AG09309 (cell line): ENCODE data around the gene NRROS.
A peak's percentile ranks its signal among the peaks of the same experiment; 100 is the strongest.

Experiments
- DNase-seq: peaks from one replicate; pipeline ENCODE4 v3.0.0-alpha.2; 2010; ENCODE audit warnings: low read depth
- H3K4me3 ChIP-seq: 2 replicates; pipeline ENCODE4 v1.5.1; 2011; ENCODE audit warnings: mild to moderate bottlenecking, low read depth, low read length, moderate library complexity; ENCODE audit not compliant: control insufficient read depth
- CTCF ChIP-seq: IDR thresholded peaks from 2 replicates; pipeline ENCODE4 v1.5.1; 2011; ENCODE audit warnings: mild to moderate bottlenecking, low read depth, low read length, inconsistent platforms; ENCODE audit not compliant: insufficient read depth, control insufficient read depth; ENCODE audit errors: missing control alignments

NRROS gene

GRCh38 chr3:196691386-196691785 is 51.9 kb downstream of the NRROS start:
- H3K4me3 ChIP-seq = no peak overlapping the region
- no peak for DNase-seq
- TF ChIP-seq CTCF = no peak

- TF ChIP-seq CTCF = peak; percentile 19
- no peak for DNase-seq
- H3K4me3 ChIP-seq = no peak overlapping the region
These were observed 54.7 kb downstream of the NRROS start for GRCh38 chr3:196694202-196694638.

GRCh38 chr3:196694941-196695848 is 55.7 kb downstream of the NRROS start:
- no peak overlapping the region for H3K4me3 ChIP-seq
- DNase-seq = no peak
- no peak for TF ChIP-seq CTCF

- no peak for DNase-seq
- no peak for TF ChIP-seq CTCF
- no peak overlapping the region for H3K4me3 ChIP-seq
These were observed 56.3 kb downstream of the NRROS start for GRCh38 chr3:196695849-196696226.

GRCh38 chr3:196697270-196697669 is 57.8 kb downstream of the NRROS start:
- DNase-seq = no peak
- no peak for TF ChIP-seq CTCF
- no peak overlapping the region for H3K4me3 ChIP-seq

GRCh38 chr3:196699749-196700148 is 60.3 kb downstream of the NRROS start:
- no peak for DNase-seq
- no peak for TF ChIP-seq CTCF
- no peak overlapping the region for H3K4me3 ChIP-seq

GRCh38 chr3:196700801-196701200 is 61.3 kb downstream of the NRROS start:
- no peak overlapping the region for H3K4me3 ChIP-seq
- no peak for DNase-seq
- no peak for TF ChIP-seq CTCF
